IPS-NIHi7 (cell line): Measurements from ENCODE around the gene HSD17B7.
"Not testable (repeated sequence)": the region's sequence is repeated elsewhere in the genome, so short reads cannot be mapped to it uniquely, and the experiment has no call there.

Source experiments
- DNase-seq: peaks from one replicate; pipeline ENCODE4 v3.0.0; 2012; ENCODE audit warnings: mixed read lengths; ENCODE audit errors: extremely low spot score

Gene HSD17B7

DNA sequence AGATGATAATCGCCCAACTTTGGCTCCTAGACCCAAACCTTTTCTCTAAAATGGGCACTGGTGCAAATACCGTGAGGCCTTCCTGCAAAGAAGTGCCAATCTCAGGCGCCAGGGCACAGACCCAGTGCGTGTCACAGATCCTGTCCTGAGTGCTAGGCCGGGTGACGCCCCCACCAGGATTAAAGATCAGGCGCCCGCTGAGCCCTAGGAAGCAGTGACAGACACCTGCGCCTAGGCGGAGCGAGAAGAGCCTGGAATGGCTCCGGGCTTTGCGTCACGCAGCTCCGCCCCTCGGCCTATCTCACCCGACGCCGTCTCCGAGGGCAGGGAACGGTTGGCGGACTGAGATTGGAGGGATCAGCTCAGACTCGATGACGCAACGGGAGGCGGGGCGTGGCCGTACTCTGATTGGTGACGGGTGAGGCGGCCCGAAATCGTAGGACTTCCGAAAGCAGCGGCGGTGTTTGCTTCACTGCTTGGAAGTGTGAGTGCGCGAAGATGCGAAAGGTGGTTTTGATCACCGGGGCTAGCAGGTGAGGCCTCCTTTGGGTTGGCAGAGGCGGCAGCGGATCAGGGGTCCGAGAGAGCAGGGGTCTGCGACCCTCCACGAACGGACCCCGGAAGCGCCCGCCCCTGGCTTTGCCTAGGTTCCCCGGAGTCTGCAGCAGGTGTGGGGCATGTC, at the start of gene HSD17B7:
HSD17B7 (plus strand) TSS at position 400 of the 682 bp plus-strand sequence; CDS start at position 499, 99 bp downstream.
- peak; percentile 48 for DNase-seq

DNA sequence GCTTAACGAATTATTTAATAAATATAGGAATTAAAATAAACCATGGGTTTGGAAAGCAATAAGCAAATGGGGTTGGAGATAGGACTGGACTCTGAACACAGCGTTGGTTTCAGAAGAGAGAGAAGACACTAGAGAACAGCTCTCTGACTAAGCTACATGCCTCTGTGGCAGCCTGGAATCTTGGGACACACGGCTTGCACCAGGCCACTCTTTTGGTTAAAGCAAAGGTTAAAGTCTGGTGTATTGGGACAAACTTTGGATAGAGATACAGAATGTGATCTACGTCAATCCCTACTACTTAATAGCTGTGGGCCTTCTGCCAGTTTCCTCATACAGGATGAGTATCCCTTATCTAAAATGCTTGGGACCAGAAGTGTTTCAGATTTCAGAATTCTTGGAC, 49.7 kb upstream of the HSD17B7 start:
- DNase-seq: no peak

DNA sequence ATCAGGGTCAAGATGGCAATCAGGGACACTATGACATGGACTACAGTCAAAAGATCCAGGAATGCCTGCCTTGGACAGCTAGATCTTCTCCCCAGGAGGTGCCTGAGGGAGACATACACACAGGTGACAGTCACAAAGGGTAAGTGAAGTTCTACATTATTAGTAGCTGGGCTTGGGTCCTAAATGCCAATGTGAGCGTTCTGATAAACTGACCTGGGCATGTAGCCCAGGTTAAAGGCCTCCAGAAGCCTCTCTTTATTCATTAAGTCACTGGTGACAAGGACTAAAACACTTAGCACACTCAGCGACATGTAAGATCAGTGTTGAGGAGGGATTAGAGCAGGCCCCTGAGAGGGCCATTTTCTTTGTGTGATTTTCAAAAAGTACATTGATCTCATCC, 48.9 kb upstream of the HSD17B7 start:
- DNase-seq: no peak

DNA sequence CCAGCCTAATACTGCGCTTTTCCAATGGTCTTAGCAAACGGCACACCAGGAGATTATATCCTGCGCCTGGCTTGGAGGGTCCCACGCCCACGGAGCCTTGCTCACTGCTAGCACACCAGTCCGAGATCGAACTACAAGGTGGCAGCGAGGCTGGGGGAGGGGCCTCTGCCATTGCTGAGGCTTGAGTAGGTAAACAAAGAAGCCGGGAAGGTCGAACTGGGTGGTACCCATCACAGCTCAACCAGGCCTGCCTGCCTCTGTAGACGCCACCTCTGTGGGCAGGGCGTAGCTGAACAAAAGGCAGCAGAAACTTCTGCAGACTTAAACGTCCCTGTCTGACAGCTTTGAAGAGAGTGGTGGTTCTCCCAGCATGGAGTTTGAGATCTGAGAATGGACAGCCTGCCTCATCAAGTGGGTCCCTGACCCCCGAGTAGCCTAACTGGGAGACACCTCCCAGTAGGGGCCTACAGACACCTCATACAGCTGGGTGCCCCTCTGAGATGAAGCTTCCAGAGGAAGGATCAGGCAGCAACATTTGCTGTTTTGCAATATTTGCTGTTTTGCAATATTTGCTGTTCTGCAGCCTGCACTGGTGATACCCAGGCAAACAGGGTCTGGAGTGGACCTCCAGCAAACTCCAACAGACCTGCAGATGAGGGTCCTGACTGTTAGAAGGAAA, 44.1 kb upstream of the HSD17B7 start:
- DNase-seq: not testable (repeated sequence)

DNA sequence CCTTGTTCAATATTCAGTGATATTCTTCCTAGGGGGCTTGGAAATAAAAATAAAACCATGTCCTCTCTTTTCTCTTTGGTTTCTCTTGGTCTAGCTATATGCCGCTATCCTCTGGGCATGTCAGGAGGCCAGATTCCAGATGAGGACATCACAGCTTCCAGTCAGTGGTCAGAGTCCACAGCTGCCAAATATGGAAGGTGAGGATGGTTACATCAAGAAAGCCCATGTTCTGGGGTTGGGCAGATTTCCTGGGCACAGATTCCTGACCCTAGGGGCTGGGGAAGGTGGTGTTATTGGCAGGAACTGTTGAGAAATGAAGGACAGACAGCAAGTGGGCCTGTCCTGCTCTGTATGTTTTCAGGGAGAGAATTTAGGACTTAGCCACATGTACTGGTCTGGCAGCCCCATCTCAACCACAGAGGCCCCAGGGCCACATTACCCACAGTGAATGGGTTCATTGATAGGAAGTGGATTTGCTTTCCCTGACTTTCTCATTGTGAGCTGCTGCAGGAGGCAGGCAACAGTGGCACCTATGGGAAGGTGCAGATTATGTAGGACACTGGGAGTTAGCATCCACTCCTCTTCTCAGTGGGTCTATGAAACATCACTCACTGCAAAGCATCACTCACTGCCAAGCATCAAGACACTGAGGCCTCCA, 37.4 kb upstream of the HSD17B7 start:
- peak; percentile 18 for DNase-seq

- no peak for DNase-seq
Observed at GRCh38 chr1:162753998-162754585, 36.4 kb upstream of the HSD17B7 start.

DNA sequence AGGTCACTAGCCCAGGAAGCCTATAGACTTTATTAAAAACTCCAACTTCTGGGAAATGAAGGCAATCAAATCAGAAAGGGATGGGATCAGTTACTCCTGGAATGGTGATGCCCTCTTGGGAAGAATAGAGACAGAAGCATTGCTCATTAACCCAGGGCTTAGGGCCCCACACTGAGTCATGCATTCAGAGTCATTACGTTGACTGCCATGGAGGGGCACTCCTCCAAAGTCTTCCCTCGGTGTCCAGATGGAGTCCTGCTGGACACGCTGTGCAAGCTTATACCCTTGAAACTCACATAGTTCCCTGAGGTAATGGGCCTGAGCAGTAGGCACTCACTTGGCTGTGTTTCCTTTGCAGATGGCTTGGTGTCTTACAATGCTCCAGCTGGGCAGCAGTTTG, 35.2 kb upstream of the HSD17B7 start:
- no peak for DNase-seq

GRCh38 chr1:162756523-162756922, 34.0 kb upstream of the HSD17B7 start:
- DNase-seq: peak; percentile 48

- no peak for DNase-seq
Observed at GRCh38 chr1:162757476-162757875, 33.0 kb upstream of the HSD17B7 start.

DNA sequence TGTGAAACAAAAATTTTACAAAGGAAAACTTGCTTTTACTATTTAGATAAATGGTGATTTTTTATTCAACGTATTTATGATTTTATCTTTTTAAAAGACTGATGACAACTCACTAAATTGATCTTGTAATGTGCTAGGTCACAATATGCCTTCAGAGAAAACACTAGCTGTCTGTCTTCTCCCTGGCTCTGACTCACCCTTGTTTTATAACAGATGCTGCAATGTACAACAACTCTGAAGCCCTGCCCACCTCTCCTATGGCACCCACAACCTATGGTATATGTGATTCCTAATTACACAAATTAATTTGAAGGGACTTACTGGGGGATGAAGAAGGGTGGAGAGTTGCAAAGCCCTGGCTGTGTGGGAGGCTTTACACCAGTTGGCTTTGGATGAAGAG, 24.7 kb upstream of the HSD17B7 start:
- DNase-seq: no peak

GRCh38 chr1:162772571-162773154, 17.8 kb upstream of the HSD17B7 start:
- no peak for DNase-seq

GRCh38 chr1:162774007-162774406, 16.5 kb upstream of the HSD17B7 start:
- no peak for DNase-seq

DNA sequence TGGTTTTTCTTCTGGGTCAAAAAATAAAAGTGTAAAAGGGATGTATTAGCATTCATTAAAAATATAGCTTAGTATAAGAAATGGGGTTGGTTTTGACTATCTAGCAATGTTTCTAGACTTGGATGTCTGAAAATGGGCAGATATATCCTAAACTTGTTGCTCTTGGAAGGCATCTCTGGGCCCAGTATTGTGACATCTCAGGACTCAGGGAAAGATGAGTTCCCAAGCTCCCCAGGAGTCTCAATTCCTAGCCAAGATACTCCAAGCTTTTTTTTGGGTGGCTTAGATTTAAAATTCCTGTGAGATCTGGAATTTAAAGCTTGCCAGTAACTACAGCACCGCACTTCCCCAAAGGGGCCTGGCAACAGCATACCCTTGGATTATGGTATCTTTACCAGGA, 11.5 kb upstream of the HSD17B7 start:
- DNase-seq: no peak

GRCh38 chr1:162782671-162783070, 7.8 kb upstream of the HSD17B7 start:
- DNase-seq: no peak

GRCh38 chr1:162784926-162785325, 5.6 kb upstream of the HSD17B7 start:
- not testable (repeated sequence) for DNase-seq

- DNase-seq: not testable (repeated sequence)
Observed at GRCh38 chr1:162788783-162789182, 1.7 kb upstream of the HSD17B7 start.

GRCh38 chr1:162790985-162791357, 469 bp downstream of the HSD17B7 start:
- not testable (repeated sequence) for DNase-seq

- DNase-seq: not testable (repeated sequence)
Observed at GRCh38 chr1:162794284-162794683, 3.8 kb downstream of the HSD17B7 start.

- DNase-seq: not testable (repeated sequence)
Observed at GRCh38 chr1:162796617-162797279, 6.2 kb downstream of the HSD17B7 start.

- not testable (repeated sequence) for DNase-seq
Observed at GRCh38 chr1:162799995-162800830, 9.7 kb downstream of the HSD17B7 start.

- not testable (repeated sequence) for DNase-seq
Observed at GRCh38 chr1:162807503-162807902, 17.0 kb downstream of the HSD17B7 start.
